IMR-90 (cell line): ENCODE measurements around the gene ANKMY1.

ENCODE experiments used
- CTCF ChIP-seq: conservative IDR thresholded peaks from 2 replicates; pipeline ENCODE4 v1.5.1; 2012; ENCODE audit warnings: mild to moderate bottlenecking, low read depth, low read length, improper control_type of control experiment
- ELK1 ChIP-seq: fragments of 150-350 bp; IDR thresholded peaks from 2 replicates; pipeline ENCODE4 v1.6.1; 2016; ENCODE audit warnings: low read depth, mild to moderate bottlenecking, low read length, moderate library complexity, borderline replicate concordance
- MAFK ChIP-seq: IDR thresholded peaks from 2 replicates; pipeline ENCODE4 v1.6.1; 2012; ENCODE audit warnings: low read depth, low read length, improper control_type of control experiment
- MAZ ChIP-seq: IDR thresholded peaks from 2 replicates; pipeline ENCODE4 v1.6.1; 2012; ENCODE audit warnings: low read depth, mild to moderate bottlenecking, low read length, improper control_type of control experiment, moderate library complexity, borderline replicate concordance
- NFE2L2 ChIP-seq: fragments of 150-350 bp; IDR thresholded peaks from 2 replicates; pipeline ENCODE4 v1.6.1; 2016; ENCODE audit warnings: low read depth, mild to moderate bottlenecking, low read length
- POLR2A ChIP-seq: IDR thresholded peaks from 2 replicates; pipeline ENCODE4 v1.6.1; 2012; ENCODE audit warnings: mild to moderate bottlenecking, low read depth, low read length
- RCOR1 ChIP-seq: IDR thresholded peaks from 2 replicates; pipeline ENCODE4 v1.6.1; 2012; ENCODE audit warnings: mild to moderate bottlenecking, low read length, improper control_type of control experiment; ENCODE audit not compliant: insufficient replicate concordance
- RFX5 ChIP-seq: IDR thresholded peaks from 2 replicates; pipeline ENCODE4 v1.8.0; 2012; ENCODE audit warnings: low read depth, mild to moderate bottlenecking, low read length, moderate library complexity
- SMC3 ChIP-seq: fragments of 150-350 bp; IDR thresholded peaks from 2 replicates; pipeline ENCODE4 v1.6.1; 2016; ENCODE audit warnings: low read depth, mild to moderate bottlenecking, antibody characterized with exemption, low read length, moderate library complexity

- TF ChIP-seq MAFK (no peak), POLR2A (no peak), CTCF (no peak), SMC3 (no peak), RFX5 (no peak), MAZ (no peak), NFE2L2 (no peak), ELK1 (no peak), RCOR1 (no peak)
Observed at GRCh38 chr2:240464514-240465241, 93.1 kb downstream of the ANKMY1 start.
